ENCODE data around the gene PYCARD.

- no peak for TF ChIP-seq CTCF (IDR thresholded peaks at IDR 0.05)
- TF ChIP-seq POLR2A (IDR thresholded peaks at IDR 0.05): no peak
These were observed 14.0 kb upstream of the PYCARD start, which contains the start of gene PYDC1 for GRCh38 chr16:31216422-31217135.

Data from testis (tissue), 2 donors.